HepG2 (cell line): ENCODE results near the gene CCDC175. TPM values are rescaled to one million over a fixed set of nuclear protein-coding genes. Genes with fewer than 3 reads are reported as not detected.

Experiments
- ATAC-seq: fragments of 200-7000 bp; cut with Tn5 transposase; 3 replicates; pipeline ENCODE4 v1.9.1; 2020; ENCODE audit warnings: mild to moderate bottlenecking, moderate library complexity
- BruUV-seq: library from RNA; stranded (reverse); fragments of 400-500 nt; replicated peaks from 2 replicates; lab custom pipeline; 2021; lab: Mats Ljungman, UMichigan
- CTCF ChIA-PET: fragments of 300-600 bp; formaldehyde crosslinking; extraction: SDS; loops from one replicate; lab custom pipeline; 2021; ENCODE audit warnings: low total read pairs, inconsistent platforms, low intra/inter-chr PET ratio; lab: Yijun Ruan, JAX
- POLR2A ChIA-PET: fragments of 350-600 bp; sonication (Branson Sonifier 250); formaldehyde crosslinking; loops from one replicate; lab custom pipeline; 2020; ENCODE audit warnings: antibody characterized with exemption, inconsistent platforms; lab: Yijun Ruan, JAX
- DNase-seq: peaks from one replicate; pipeline ENCODE4 v3.0.0-alpha.2; 2015; ENCODE audit warnings: low spot score
- FAIRE-seq: peaks from 3 replicates; lab custom pipeline; 2011; peaks lifted over from hg19 to GRCh38; lab: Jason Lieb, UNC
- H2AFZ ChIP-seq: one replicate; pipeline ENCODE4 v1.6.1; 2011; ENCODE audit warnings: low read length, inconsistent platforms
- H3K27ac ChIP-seq: fragments of 300-600 bp; 3 replicates; pipeline ENCODE4 v1.8.0; 2011; ENCODE audit warnings: mixed run types, mild to moderate bottlenecking, mixed read lengths, low read length, inconsistent platforms; ENCODE audit not compliant: insufficient read depth; ENCODE audit errors: extremely low read length
- H3K27me3 ChIP-seq, 2 experiments: fragments of 200-600 bp in 1 of 2; 2 replicates in 1 of 2; 3 replicates in 1 of 2; pipeline versions ENCODE4 v1.6.0 to v1.8.0; 2011; ENCODE audit warnings: low read length in 2 of 2, mild to moderate bottlenecking in 2 of 2, moderate library complexity in 2 of 2, inconsistent platforms in 1 of 2; ENCODE audit not compliant: insufficient read depth in 2 of 2, control insufficient read depth in 1 of 2
- H3K36me3 ChIP-seq, 2 experiments: fragments of 200-600 bp in 1 of 2; replicated peaks in 1 of 2; 2 replicates in 1 of 2; 3 replicates in 1 of 2; pipeline versions ENCODE4 v1.5.1 to v1.8.0; 2011; ENCODE audit warnings: low read length in 2 of 2, inconsistent platforms in 1 of 2; ENCODE audit not compliant: insufficient read depth in 2 of 2, control insufficient read depth in 1 of 2
- H3K4me1 ChIP-seq: 2 replicates; pipeline ENCODE4 v1.5.1; 2012; ENCODE audit warnings: low read length, inconsistent platforms; ENCODE audit not compliant: insufficient read depth
- H3K4me2 ChIP-seq: 2 replicates; pipeline ENCODE4 v1.6.0; 2011; ENCODE audit warnings: low read depth, low read length, inconsistent platforms
- H3K4me3 ChIP-seq, 3 experiments: fragments of 200-600 bp in 1 of 3; sonication (generic), shearing (Covaris generic) in 1 of 3; replicated peaks in 1 of 3; 2 replicates each; pipeline ENCODE4 v1.5.1; 2011 to 2016; ENCODE audit warnings: low read length in 3 of 3, inconsistent platforms in 2 of 3, low read depth in 2 of 3, mild to moderate bottlenecking in 2 of 3, control low read depth in 1 of 3, mixed read lengths in 1 of 3; ENCODE audit not compliant: insufficient read depth in 1 of 3
- H3K79me2 ChIP-seq: one replicate; pipeline ENCODE4 v1.6.1; 2011; ENCODE audit warnings: low read length, inconsistent platforms; ENCODE audit not compliant: insufficient read depth
- H3K9ac ChIP-seq: 2 replicates; pipeline ENCODE4 v1.6.0; 2011; ENCODE audit warnings: mild to moderate bottlenecking, low read depth, low read length, inconsistent platforms; ENCODE audit not compliant: insufficient read depth
- H3K9me3 ChIP-seq: 2 replicates; pipeline ENCODE4 v1.5.1; 2012; ENCODE audit warnings: mild to moderate bottlenecking, low read length
- H4K20me1 ChIP-seq: 2 replicates; pipeline ENCODE4 v1.6.0; 2011; ENCODE audit warnings: inconsistent platforms, mild to moderate bottlenecking, low read length, moderate library complexity; ENCODE audit not compliant: insufficient read depth
- ETV6 ChIP-seq: sonication (generic); formaldehyde crosslinking; conservative IDR thresholded peaks from 2 replicates; pipeline ENCODE4 v1.4.0; 2020; ENCODE audit warnings: missing genetic modification reagents
- HHEX ChIP-seq: IDR thresholded peaks from 2 replicates; pipeline ENCODE4 v1.6.1; 2016; ENCODE audit warnings: control low read depth
- MAZ ChIP-seq, 2 experiments: sonication (generic) in 1 of 2; formaldehyde crosslinking in 1 of 2; IDR thresholded peaks; 2 replicates each; pipeline versions ENCODE4 v1.5.0 to v1.6.1; 2012 to 2020; ENCODE audit warnings: low read depth in 2 of 2, mild to moderate bottlenecking in 2 of 2, borderline replicate concordance in 1 of 2, improper control_type of control experiment in 1 of 2, low read length in 1 of 2, missing genetic modification reagents in 1 of 2, moderate library complexity in 1 of 2
- NCOA2 ChIP-seq: sonication (generic); formaldehyde crosslinking; IDR thresholded peaks from 2 replicates; pipeline ENCODE4 v1.8.0; 2022; ENCODE audit warnings: inconsistent platforms
- SETDB1 ChIP-seq: sonication (generic); formaldehyde crosslinking; IDR thresholded peaks from 2 replicates; pipeline ENCODE4 v1.5.1; 2020; ENCODE audit warnings: missing genetic modification reagents, mild to moderate bottlenecking, borderline replicate concordance
- SP5 ChIP-seq: IDR thresholded peaks from 2 replicates; pipeline ENCODE4 v1.6.1; 2016; ENCODE audit warnings: low read depth, borderline replicate concordance
- TCF7 ChIP-seq: sonication (generic); IDR thresholded peaks from 2 replicates; pipeline ENCODE4 v1.6.1; 2016; ENCODE audit warnings: antibody characterized with exemption, low read depth
- ZBTB10 ChIP-seq: sonication (generic); formaldehyde crosslinking; IDR thresholded peaks from 2 replicates; pipeline ENCODE4 v1.4.0; 2020; ENCODE audit warnings: missing genetic modification reagents, borderline replicate concordance
- ZKSCAN1 ChIP-seq: fragments of 150-350 bp; IDR thresholded peaks from 2 replicates; pipeline ENCODE4 v1.6.1; 2014; ENCODE audit warnings: low read length
- ZNF414 ChIP-seq: sonication (generic); formaldehyde crosslinking; IDR thresholded peaks from 2 replicates; pipeline ENCODE4 v1.5.0; 2020; ENCODE audit warnings: missing genetic modification reagents
- WGBS: methylation state at CpG from one replicate; pipeline ENCODE4 v1.1.6; 2017; ENCODE audit warnings: low lambda C conversion rate; 5-methylcytosine and 5-hydroxymethylcytosine counted together
- in situ Hi-C: cut with HindIII; loops from 2 replicates; pipeline ENCODE4 v1.10.0; 2017; ENCODE audit warnings: low pct_unique_long_range_greater_than_20kb; ENCODE audit not compliant: extremely low pct_ligation_motif_present
- intact Hi-C: fragments of 100-400 bp; cut with micrococcal nuclease; formaldehyde crosslinking; loops from one replicate; pipeline ENCODE4 v1.10.0; 2022; ENCODE audit not compliant: unreplicated experiment
- polyA plus RNA-seq, 8 experiments: library from polyadenylated mRNA; depleted of rRNA in 3 of 8; stranded (reverse) in 7 of 8; unstranded in 1 of 8; fragments of >200 nt; fragmentation: Illumina TruSeq in 4 of 8; extraction: Trizol in 4 of 8; gene quantifications; 2 replicates each; pipeline versions ENCODE4 v1.2.1 to v1.2.3, GENCODE V29; 2011 to 2016; ENCODE audit warnings: low read depth in 4 of 8, missing spikeins in 1 of 8, mixed read lengths in 1 of 8; ENCODE audit not compliant: insufficient read depth in 1 of 8
- total RNA-seq, 5 experiments: library from RNA; depleted of rRNA; stranded (reverse); fragments of >200 nt; fragmentation: Illumina TruSeq; extraction: Trizol; gene quantifications; 2 replicates each; pipeline ENCODE4 v1.2.3, GENCODE V29; 2016; ENCODE audit warnings: low read depth in 1 of 5

The CCDC175 gene
- total and polyA plus RNA-seq, 2 of the 13 experiments (the other 11 are each of a cell fraction or from before 2014, with no cell fraction given): not detected

GRCh38 chr14:59580911-59581310 is 4.3 kb upstream of the CCDC175 start:
- H2AFZ ChIP-seq: no peak overlapping the region
- WGBS: 0% methylated on average over 2 of the region's 2 CpGs
- no TSS peak for BruUV-seq
- no peak overlapping the region for H3K4me3 ChIP-seq
- H3K27me3 ChIP-seq: no peaks in the 10 kb centered on the region
- H3K9me3 ChIP-seq: no peaks in the 10 kb centered on the region
- no peaks in the 10 kb centered on the region for H3K4me1 ChIP-seq
- H3K79me2 ChIP-seq: no peaks in the 10 kb centered on the region
- H3K27ac ChIP-seq: no peak overlapping the region
- H3K4me2 ChIP-seq: no peak overlapping the region
- DNase-seq (no peak), FAIRE-seq (no peak), ATAC-seq (no peak)
- POLR2A ChIA-PET: no interaction called here
- intact Hi-C loops: no loop called here
- H4K20me1 ChIP-seq: no peaks in the 10 kb centered on the region
- no peak overlapping the region for H3K9ac ChIP-seq
- CTCF ChIA-PET: no interaction called here
- in situ Hi-C loops: loop anchor here (10.0 kb wide), 1 partner anchor 76 kb away; no protein-coding TSS in a partner anchor
- H3K36me3 ChIP-seq: no peaks in the 10 kb centered on the region
- no peak for TF ChIP-seq SETDB1 (CRISPR knock-in tag)
- TF ChIP-seq ZNF414 (CRISPR knock-in tag): no peak
- TF ChIP-seq ZKSCAN1: no peak
- TF ChIP-seq SP5 (CRISPR knock-in tag): no peak
- TF ChIP-seq HHEX (CRISPR knock-in tag): no peak
- TF ChIP-seq ETV6: no peak
- no peak for TF ChIP-seq NCOA2 (CRISPR knock-in tag)
- TF ChIP-seq TCF7: no peak
- no peak for TF ChIP-seq ZBTB10 (CRISPR knock-in tag)
- no peak for TF ChIP-seq MAZ (IDR thresholded peaks at IDR 0.05; ENCODE audit: borderline replicate concordance, low read depth, low read length)
- TF ChIP-seq MAZ (CRISPR knock-in tag; IDR thresholded peaks at IDR 0.05; ENCODE audit: low read depth): no peak
